Measurements from ENCODE around the gene COL5A3. TPM values are rescaled to one million over a fixed set of nuclear protein-coding genes. Genes with fewer than 3 reads are reported as not detected.

COL5A3 gene
- total and polyA plus RNA-seq, 2 experiments from 2014 or later: 1.0 to 1.2 TPM

GRCh38 chr19:9936326-9937000 is 73.8 kb downstream of the COL5A3 start, which contains the start of gene OLFM2:
Gene OLFM2, minus strand, starts transcription at chr19:9936515. Its CDS starts 149 bp downstream, at chr19:9936366.
- H3K27ac Mint-ChIP-seq: peak within 1 kb of the TSS; percentile 87
- peaks cover 4% of the 10 kb centered on the region for H3K36me3 Mint-ChIP-seq (ENCODE audit: low read depth)
- DNase-seq (ENCODE audit: low spot score): peak; percentile 90
- H3K4me2 ChIP-seq: peak within 1 kb of the TSS; percentile 90
- peaks cover 38% of the 10 kb centered on the region for H3K79me2 ChIP-seq (replicated peaks; ENCODE audit: insufficient read depth)
- peak within 1 kb of the TSS; percentile 92 for H3K4me3 Mint-ChIP-seq
- peak; percentile 38 for ATAC-seq
- H3K27me3 Mint-ChIP-seq (ENCODE audit: insufficient read depth, low read depth, poor library complexity): peaks cover 23% of the 10 kb centered on the region
- H3K4me1 Mint-ChIP-seq: peaks cover 25% of the 10 kb centered on the region
- H3K9me3 Mint-ChIP-seq: peaks cover 5% of the 10 kb centered on the region
- H3F3A ChIP-seq (replicated peaks; ENCODE audit: low read depth): peaks cover 9% of the 10 kb centered on the region; the same call in 1 of the 2 replicates
- H3K27me3 ChIP-seq (ENCODE audit: insufficient read depth): no peaks in the 10 kb centered on the region
- H3K4me1 ChIP-seq (ENCODE audit: insufficient read depth): peaks cover 13% of the 10 kb centered on the region
- TF ChIP-seq ZNF114 (CRISPR knock-in tag; IDR thresholded peaks at IDR 0.05): no peak
- no peak for TF ChIP-seq ZNF462 (CRISPR knock-in tag; IDR thresholded peaks at IDR 0.05)
- no peak for TF ChIP-seq CTCF (conservative IDR thresholded peaks at IDR 0.05; ENCODE audit: low read depth in 2 of 2)
- TF ChIP-seq ETS1 (IDR thresholded peaks at IDR 0.05): no peak
- no peak for TF ChIP-seq EZH2 (IDR thresholded peaks at IDR 0.05; ENCODE audit: low read depth, unreplicated experiment)
- no peak for TF ChIP-seq POLR2AphosphoS5 (IDR thresholded peaks at IDR 0.05; ENCODE audit: low read depth)
- no peak for TF ChIP-seq JUNB (IDR thresholded peaks at IDR 0.05; ENCODE audit: unreplicated experiment)
- no peak for TF ChIP-seq NANOG (IDR thresholded peaks at IDR 0.05; ENCODE audit: borderline replicate concordance)
- TF ChIP-seq EZH2phosphoT487 (IDR thresholded peaks at IDR 0.05; ENCODE audit: unreplicated experiment): no peak
- no peak for TF ChIP-seq ZNF331 (CRISPR knock-in tag; IDR thresholded peaks at IDR 0.05; ENCODE audit: low read depth)
- TF ChIP-seq REST (IDR thresholded peaks at IDR 0.05; ENCODE audit: unreplicated experiment): no peak
- no peak for TF ChIP-seq CREB1 (CRISPR knock-in tag; IDR thresholded peaks at IDR 0.05; ENCODE audit: low read depth)
- no peak for TF ChIP-seq STAT1 (IDR thresholded peaks at IDR 0.05; ENCODE audit: unreplicated experiment)
- H2AFZ ChIP-seq: no peak within 1 kb of the TSS
- peaks cover 5% of the 10 kb centered on the region; the same call in 1 of the 2 replicates for H3K9me2 ChIP-seq (ENCODE audit: insufficient read depth)
- peaks cover 25% of the 10 kb centered on the region for H4K20me1 ChIP-seq (replicated peaks; ENCODE audit: insufficient read depth)
- no peaks in the 10 kb centered on the region for H3K36me3 ChIP-seq (ENCODE audit: insufficient read depth)
- H3K27ac ChIP-seq (ENCODE audit: low read depth): peak within 1 kb of the TSS; percentile 86
- peak within 1 kb of the TSS; percentile 93 for H3K4me3 ChIP-seq
